Heart left ventricle (tissue), 16 donors: ENCODE measurements around the gene NCAPD2. TPM values are rescaled to one million over a fixed set of nuclear protein-coding genes. Genes with fewer than 3 reads are reported as not detected.
A peak's percentile ranks its signal among the peaks of the same experiment; 100 is the strongest.

Experiments used
- ATAC-seq, 4 donors: fragments of 200-7000 bp; cut with Tn5 transposase; one replicate each; pipeline ENCODE4 v1.9.1; 2020 to 2022; ENCODE audit warnings: moderate library complexity in 4 of 4, mild to moderate bottlenecking in 3 of 4, moderate number of reproducible peaks in 1 of 4
- DNase-seq, 5 donors: peaks; one replicate each; pipeline ENCODE4 v3.0.0-alpha.2; 2020
- H3K27ac ChIP-seq, 12 donors: fragments of 200-600 bp; sonication (generic) in 4 of 12; one replicate each; pipeline versions ENCODE4 v1.5.0 to v1.8.0; 2016 to 2022; ENCODE audit warnings: mild to moderate bottlenecking in 2 of 12
- H3K27me3 ChIP-seq, 9 donors: fragments of 200-600 bp; sonication (generic) in 2 of 9; one replicate each; pipeline versions ENCODE4 v1.5.1 to v1.8.0; 2016 to 2022; ENCODE audit warnings: mild to moderate bottlenecking in 3 of 9
- H3K36me3 ChIP-seq, 9 donors: fragments of 200-600 bp; sonication (generic) in 2 of 9; one replicate each; pipeline versions ENCODE4 v1.5.0 to v1.8.0; 2018 to 2022; ENCODE audit warnings: mild to moderate bottlenecking in 2 of 9
- H3K4me1 ChIP-seq, 12 donors: fragments of 200-600 bp; sonication (generic) in 4 of 12; one replicate each; pipeline versions ENCODE4 v1.5.0 to v1.8.0; 2016 to 2022; ENCODE audit warnings: mild to moderate bottlenecking in 3 of 12
- H3K4me3 ChIP-seq, 12 donors: fragments of 200-600 bp; sonication (generic) in 4 of 12; one replicate each; pipeline versions ENCODE4 v1.5.0 to v1.8.0; 2017 to 2022; ENCODE audit warnings: mild to moderate bottlenecking in 9 of 12, moderate library complexity in 4 of 12
- H3K9me3 ChIP-seq, 12 donors: fragments of 200-600 bp; sonication (generic) in 4 of 12; one replicate each; pipeline versions ENCODE4 v1.5.0 to v1.8.0; 2016 to 2022; ENCODE audit warnings: mild to moderate bottlenecking in 1 of 12
- CTCF ChIP-seq, 12 donors: fragments of 200-600 bp; sonication (generic) in 4 of 12; IDR thresholded peaks; one replicate each; pipeline versions ENCODE4 v1.5.0 to v1.8.0; 2018 to 2022; ENCODE audit warnings: antibody characterized with exemption in 12 of 12, mild to moderate bottlenecking in 5 of 12
- POLR2A ChIP-seq, 2 donors: fragments of 450-650 bp; IDR thresholded peaks; one replicate each; pipeline ENCODE4 v1.6.1; 2017; ENCODE audit warnings: antibody characterized with exemption in 2 of 2, mild to moderate bottlenecking in 2 of 2, moderate library complexity in 2 of 2
- WGBS, 4 donors: extraction: QIAGEN DNeasy Blood & Tissue Kit in 2 of 4; methylation state at CpG; one replicate each; pipeline versions ENCODE4 v1.1.5 to v1.1.7; 2013 to 2018; 5-methylcytosine and 5-hydroxymethylcytosine counted together
- intact Hi-C, 10 donors: fragments of 100-400 bp; cut with DNase I; formaldehyde crosslinking; loops; one replicate each; pipeline versions ENCODE4 v1.11.1 to v1.14.2; 2022
- long read RNA-seq, 3 donors: library from polyadenylated mRNA; unstranded; transcript quantifications; one replicate each; pipeline ENCODE4 v2.0.0, GENCODE V29; 2020 to 2021
- polyA plus RNA-seq, 2 donors: library from polyadenylated mRNA; stranded (reverse); fragments of 200-250 nt; gene quantifications; one replicate each; pipeline ENCODE4 v1.2.3, GENCODE V29; 2013
- total RNA-seq, 9 donors: library from RNA; depleted of rRNA in 2 of 9; stranded (reverse); fragments of >200 nt in 2 of 9; fragmentation: NEBNext Ultra II Directional in 3 of 9; extraction: Animal tissue kit (Norgen Biotek cat#: 25700) in 3 of 9; gene quantifications; one replicate each; pipeline versions ENCODE4 v1.1.0 to v1.2.4, GENCODE V29; 2016 to 2023
- donor health status: ischemic (EF 13 %, LVEDD 7.1; RV severe dilation, severe dysfunction).
- donor health status: healthy with polysubstance abuse.
- donor health status: DM: no; HTN: yes; CAD: no.
- donor health status: DM: no; HTN: no; CAD: no.
- donor health status: ischemic (EF 25% LVEDD 6.9; RV normal size, moderate dysfunction).
- donor health status: ischemic (EF 25% LVEDD 5.7; RV mildly dilated, moderate dysfunction).
- donor health status: healthy.
- donor health status: DM: yes; HTN: yes; CAD: no.
- donor health status: ischemic (EF 35%, LVEDD 5.7; RV mildly dilated, moderate dysfunction).
- donor health status: nonischemic (EF 11% LVEDD 7.7; RV severe dilation, severe dysfunction).
- donor health status: DM: yes; HTN: yes; CAD: no.
- donor health status: PGD.
- donor health status: ischemic (EF 29% LVEDD 5.4; RV normal size, mild dysfunction).
- donor health status: nonischemic (EF 23%, LVEDD 6.1; RV moderate dilation, normal function).

The NCAPD2 gene
- total RNA-seq = 10 to 100 TPM in 8 of 9 donors, 1 to 10 TPM in 1; 8.4 to 22.4 (median 11.3) TPM
- polyA plus RNA-seq = 1 to 10 TPM; 3.3 to 8.1 TPM
- long read RNA-seq, donor 1, full-length matches to known transcripts = 9 of 19 reads
- long read RNA-seq, donor 1, partial matches to known transcripts = 7 of 19 reads
- long read RNA-seq, donor 1, other reads (novel, unspliced or antisense) = 3 of 19 reads
- long read RNA-seq, donor 2, partial matches to known transcripts = 18 of 21 reads
- long read RNA-seq, donor 2, other reads (novel, unspliced or antisense) = 3 of 21 reads
- long read RNA-seq, donor 3, full-length matches to known transcripts = 5 of 10 reads
- long read RNA-seq, donor 3, partial matches to known transcripts = 5 of 10 reads
- long read RNA-seq, donor 3, other reads (novel, unspliced or antisense) = 0 of 10 reads

- TF ChIP-seq CTCF (IDR thresholded peaks at IDR 0.05) = peak in 10 of 12 donors; percentile 8 to 49 (median 30)
- TF ChIP-seq POLR2A (IDR thresholded peaks at IDR 0.05) = peak in 1 of 2 donors; percentile 64
- Histone ChIP-seq H3K9me3 (no peaks in the 10 kb centered on the region), H3K4me3 (peak within 1 kb of the TSS; percentile 42 to 94 (median 86)), H3K27ac (peak within 1 kb of the TSS; percentile 86 to 99 (median 98)), H3K36me3 (peaks cover 0 to 51% (median 37%) of the 10 kb centered on the region in 9 donors), H3K4me1 (peaks cover 0 to 30% (median 20%) of the 10 kb centered on the region in 12 donors), H3K27me3 (no peaks in the 10 kb centered on the region)
- peak; percentile 92 to 96 (median 96) for ATAC-seq
- WGBS, 4 donors = 0% methylated on average over 28 to 49 of the region's 49 CpGs
- intact Hi-C loops = loop anchor here in 8 of 10 donors (1.0 to 5.0 kb wide), 6 partner anchors 23 to 71 kb away; partner anchors contain the start of genes GAPDH (in 6 of the 8) and VAMP1 (in 2 of the 8)
- peak; percentile 93 to 97 (median 96) for DNase-seq
These were observed at the start of gene NCAPD2 for GRCh38 chr12:6493497-6494257. NCAPD2 (plus strand) TSS chr12:6494102; CDS start chr12:6495099, 997 bp downstream.

- DNase-seq = no peak
- no peak for ATAC-seq
- Histone ChIP-seq H3K4me1 (peaks cover 0 to 4% (median under 1%) of the 10 kb centered on the region in 12 donors), H3K27me3 (no peaks in the 10 kb centered on the region), H3K27ac (peak within 1 kb of the TSS in 1 of 12 donors; percentile 82), H3K36me3 (peaks cover 0 to 50% (median 15%) of the 10 kb centered on the region in 9 donors), H3K9me3 (no peaks in the 10 kb centered on the region), H3K4me3 (peak within 1 kb of the TSS in 2 of 12 donors; percentile 25 to 53)
- TF ChIP-seq CTCF (IDR thresholded peaks at IDR 0.05) (no peak), POLR2A (IDR thresholded peaks at IDR 0.05) (no peak)
- intact Hi-C loops = no loop called here
- WGBS, 4 donors = 86 to 91% (median 88%) methylated on average over 16 of the region's 16 CpGs
These were observed 48.9 kb upstream of the NCAPD2 start, which contains the start of gene CD27 for GRCh38 chr12:6444704-6445688. CD27 (plus strand) TSS chr12:6444955; CDS start chr12:6445096, 141 bp downstream.

- DNase-seq (no peak), ATAC-seq (no peak)
- peaks cover 0 to 42% (median 25%) of the 10 kb centered on the region in 12 donors for H3K4me1 ChIP-seq
- intact Hi-C loops = no loop called here
- peak overlapping the region in 10 of 12 donors; percentile 90 to 100 (median 97) for H3K27ac ChIP-seq
- peaks cover 0 to 50% (median 34%) of the 10 kb centered on the region in 9 donors for H3K36me3 ChIP-seq
- no peak for TF ChIP-seq CTCF (IDR thresholded peaks at IDR 0.05)
- no peak for TF ChIP-seq POLR2A (IDR thresholded peaks at IDR 0.05)
- peak overlapping the region in 10 of 12 donors; percentile 59 to 99 (median 71) for H3K4me3 ChIP-seq
- H3K27me3 ChIP-seq = no peaks in the 10 kb centered on the region
- WGBS, 4 donors = 70 to 77% (median 75%) methylated on average over 16 of the region's 16 CpGs
- no peaks in the 10 kb centered on the region for H3K9me3 ChIP-seq
These were observed 43.6 kb upstream of the NCAPD2 start for GRCh38 chr12:6450091-6450868.
